ENCODE data around the gene NELL1.

The NELL1 gene

GRCh38 chr11:21505070-21505469 is 835.7 kb downstream of the NELL1 start:
- DNase-seq (ENCODE audit: low read depth, low spot score) = no peak
- H3K9me3 ChIP-seq (ENCODE audit: control insufficient read depth, insufficient read depth, low read length) = no peaks in the 10 kb centered on the region
- no peaks in the 10 kb centered on the region for H3K4me1 ChIP-seq (ENCODE audit: control insufficient read depth, insufficient read depth, low read length)
- H3K36me3 ChIP-seq (ENCODE audit: control insufficient read depth, insufficient read depth, low read length) = no peaks in the 10 kb centered on the region
- WGBS (ENCODE audit: insufficient coverage, insufficient read length) = no CpG with 5 or more reads among the region's 1 CpG
- no peak overlapping the region for H3K4me3 ChIP-seq (ENCODE audit: low read length)
- no peak overlapping the region for H3K27ac ChIP-seq (ENCODE audit: low read length)
- no peaks in the 10 kb centered on the region for H3K27me3 ChIP-seq (ENCODE audit: control insufficient read depth, insufficient read depth, low read length)

GRCh38 chr11:21511835-21512440 is 842.6 kb downstream of the NELL1 start:
- no peaks in the 10 kb centered on the region for H3K9me3 ChIP-seq (ENCODE audit: control insufficient read depth, insufficient read depth, low read length)
- WGBS (ENCODE audit: insufficient coverage, insufficient read length) = no CpG with 5 or more reads among the region's 2 CpGs
- no peaks in the 10 kb centered on the region for H3K36me3 ChIP-seq (ENCODE audit: control insufficient read depth, insufficient read depth, low read length)
- no peaks in the 10 kb centered on the region for H3K27me3 ChIP-seq (ENCODE audit: control insufficient read depth, insufficient read depth, low read length)
- no peaks in the 10 kb centered on the region for H3K4me1 ChIP-seq (ENCODE audit: control insufficient read depth, insufficient read depth, low read length)
- DNase-seq (ENCODE audit: low read depth, low spot score) = peak; percentile 66
- H3K27ac ChIP-seq (ENCODE audit: low read length) = no peak overlapping the region
- no peak overlapping the region for H3K4me3 ChIP-seq (ENCODE audit: low read length)

GRCh38 chr11:21514316-21514715 is 844.9 kb downstream of the NELL1 start:
- no peaks in the 10 kb centered on the region for H3K4me1 ChIP-seq (ENCODE audit: control insufficient read depth, insufficient read depth, low read length)

GRCh38 chr11:21520244-21520643 is 850.9 kb downstream of the NELL1 start:
- Histone ChIP-seq H3K4me1 (ENCODE audit: control insufficient read depth, insufficient read depth, low read length) (no peaks in the 10 kb centered on the region), H3K9me3 (ENCODE audit: control insufficient read depth, insufficient read depth, low read length) (no peaks in the 10 kb centered on the region), H3K36me3 (ENCODE audit: control insufficient read depth, insufficient read depth, low read length) (no peaks in the 10 kb centered on the region), H3K4me3 (ENCODE audit: low read length) (no peak overlapping the region), H3K27me3 (ENCODE audit: control insufficient read depth, insufficient read depth, low read length) (no peaks in the 10 kb centered on the region), H3K27ac (ENCODE audit: low read length) (no peak overlapping the region)
- no CpG with 5 or more reads among the region's 1 CpG for WGBS (ENCODE audit: insufficient coverage, insufficient read length)
- DNase-seq (ENCODE audit: low read depth, low spot score) = no peak

More at GRCh38 chr11:21514316-21514715, 844.9 kb downstream of the NELL1 start:
- WGBS (ENCODE audit: insufficient coverage, insufficient read length) = no CpG with 5 or more reads among the region's 3 CpGs
- no peaks in the 10 kb centered on the region for H3K27me3 ChIP-seq (ENCODE audit: control insufficient read depth, insufficient read depth, low read length)
- no peak overlapping the region for H3K27ac ChIP-seq (ENCODE audit: low read length)
- no peak overlapping the region for H3K4me3 ChIP-seq (ENCODE audit: low read length)
- DNase-seq (ENCODE audit: low read depth, low spot score) = no peak
- H3K36me3 ChIP-seq (ENCODE audit: control insufficient read depth, insufficient read depth, low read length) = no peaks in the 10 kb centered on the region
- no peaks in the 10 kb centered on the region for H3K9me3 ChIP-seq (ENCODE audit: control insufficient read depth, insufficient read depth, low read length)

GRCh38 chr11:21529187-21529586 is 859.8 kb downstream of the NELL1 start:
- Histone ChIP-seq H3K27me3 (ENCODE audit: control insufficient read depth, insufficient read depth, low read length) (no peaks in the 10 kb centered on the region), H3K4me3 (ENCODE audit: low read length) (no peak overlapping the region), H3K9me3 (ENCODE audit: control insufficient read depth, insufficient read depth, low read length) (no peaks in the 10 kb centered on the region), H3K36me3 (ENCODE audit: control insufficient read depth, insufficient read depth, low read length) (no peaks in the 10 kb centered on the region), H3K27ac (ENCODE audit: low read length) (no peak overlapping the region), H3K4me1 (ENCODE audit: control insufficient read depth, insufficient read depth, low read length) (no peaks in the 10 kb centered on the region)
- DNase-seq (ENCODE audit: low read depth, low spot score) = no peak
- WGBS (ENCODE audit: insufficient coverage, insufficient read length) = no CpG with 5 or more reads among the region's 1 CpG

GRCh38 chr11:21534288-21534687 is 864.9 kb downstream of the NELL1 start:
- WGBS (ENCODE audit: insufficient coverage, insufficient read length) = no CpG with 5 or more reads among the region's 5 CpGs
- Histone ChIP-seq H3K27me3 (ENCODE audit: control insufficient read depth, insufficient read depth, low read length) (no peaks in the 10 kb centered on the region), H3K27ac (ENCODE audit: low read length) (no peak overlapping the region), H3K36me3 (ENCODE audit: control insufficient read depth, insufficient read depth, low read length) (no peaks in the 10 kb centered on the region), H3K4me3 (ENCODE audit: low read length) (no peak overlapping the region), H3K4me1 (ENCODE audit: control insufficient read depth, insufficient read depth, low read length) (no peaks in the 10 kb centered on the region), H3K9me3 (ENCODE audit: control insufficient read depth, insufficient read depth, low read length) (no peaks in the 10 kb centered on the region)
- DNase-seq (ENCODE audit: low read depth, low spot score) = no peak

GRCh38 chr11:21537980-21538379 is 868.6 kb downstream of the NELL1 start:
- no peak overlapping the region for H3K27ac ChIP-seq (ENCODE audit: low read length)
- no peaks in the 10 kb centered on the region for H3K27me3 ChIP-seq (ENCODE audit: control insufficient read depth, insufficient read depth, low read length)
- H3K9me3 ChIP-seq (ENCODE audit: control insufficient read depth, insufficient read depth, low read length) = no peaks in the 10 kb centered on the region
- H3K4me3 ChIP-seq (ENCODE audit: low read length) = no peak overlapping the region
- no peak for DNase-seq (ENCODE audit: low read depth, low spot score)
- H3K4me1 ChIP-seq (ENCODE audit: control insufficient read depth, insufficient read depth, low read length) = no peaks in the 10 kb centered on the region; the same call in 1 of the 2 replicates
- WGBS (ENCODE audit: insufficient coverage, insufficient read length) = no CpG with 5 or more reads among the region's 1 CpG
- H3K36me3 ChIP-seq (ENCODE audit: control insufficient read depth, insufficient read depth, low read length) = no peaks in the 10 kb centered on the region

GRCh38 chr11:21541187-21541751 is 871.9 kb downstream of the NELL1 start:
- WGBS (ENCODE audit: insufficient coverage, insufficient read length) = no CpG with 5 or more reads among the region's 5 CpGs
- Histone ChIP-seq H3K4me1 (ENCODE audit: control insufficient read depth, insufficient read depth, low read length) (no peaks in the 10 kb centered on the region; the same call in 1 of the 2 replicates), H3K27me3 (ENCODE audit: control insufficient read depth, insufficient read depth, low read length) (no peaks in the 10 kb centered on the region), H3K4me3 (ENCODE audit: low read length) (no peak overlapping the region), H3K9me3 (ENCODE audit: control insufficient read depth, insufficient read depth, low read length) (no peaks in the 10 kb centered on the region), H3K36me3 (ENCODE audit: control insufficient read depth, insufficient read depth, low read length) (no peaks in the 10 kb centered on the region), H3K27ac (ENCODE audit: low read length) (no peak overlapping the region)
- no peak for DNase-seq (ENCODE audit: low read depth, low spot score)

GRCh38 chr11:21543901-21544300 is 874.5 kb downstream of the NELL1 start:
- Histone ChIP-seq H3K4me1 (ENCODE audit: control insufficient read depth, insufficient read depth, low read length) (no peaks in the 10 kb centered on the region; the same call in 1 of the 2 replicates), H3K27me3 (ENCODE audit: control insufficient read depth, insufficient read depth, low read length) (no peaks in the 10 kb centered on the region), H3K9me3 (ENCODE audit: control insufficient read depth, insufficient read depth, low read length) (no peaks in the 10 kb centered on the region), H3K27ac (ENCODE audit: low read length) (no peak overlapping the region), H3K4me3 (ENCODE audit: low read length) (no peak overlapping the region), H3K36me3 (ENCODE audit: control insufficient read depth, insufficient read depth, low read length) (no peaks in the 10 kb centered on the region)
- DNase-seq (ENCODE audit: low read depth, low spot score) = no peak

- Histone ChIP-seq H3K4me3 (ENCODE audit: low read length) (no peak overlapping the region), H3K36me3 (ENCODE audit: control insufficient read depth, insufficient read depth, low read length) (no peaks in the 10 kb centered on the region), H3K9me3 (ENCODE audit: control insufficient read depth, insufficient read depth, low read length) (no peaks in the 10 kb centered on the region), H3K4me1 (ENCODE audit: control insufficient read depth, insufficient read depth, low read length) (no peaks in the 10 kb centered on the region; the same call in 1 of the 2 replicates), H3K27ac (ENCODE audit: low read length) (no peak overlapping the region), H3K27me3 (ENCODE audit: control insufficient read depth, insufficient read depth, low read length) (no peaks in the 10 kb centered on the region)
- WGBS (ENCODE audit: insufficient coverage, insufficient read length) = no CpG with 5 or more reads among the region's 1 CpG
- no peak for DNase-seq (ENCODE audit: low read depth, low spot score)
Measured at GRCh38 chr11:21545699-21546098, 876.3 kb downstream of the NELL1 start.

- Histone ChIP-seq H3K27ac (ENCODE audit: low read length) (no peak overlapping the region), H3K4me3 (ENCODE audit: low read length) (no peak overlapping the region), H3K4me1 (ENCODE audit: control insufficient read depth, insufficient read depth, low read length) (no peaks in the 10 kb centered on the region), H3K36me3 (ENCODE audit: control insufficient read depth, insufficient read depth, low read length) (no peaks in the 10 kb centered on the region), H3K27me3 (ENCODE audit: control insufficient read depth, insufficient read depth, low read length) (no peaks in the 10 kb centered on the region), H3K9me3 (ENCODE audit: control insufficient read depth, insufficient read depth, low read length) (no peaks in the 10 kb centered on the region)
- DNase-seq (ENCODE audit: low read depth, low spot score) = no peak
- no CpG with 5 or more reads among the region's 1 CpG for WGBS (ENCODE audit: insufficient coverage, insufficient read length)
Measured at GRCh38 chr11:21546703-21547102, 877.3 kb downstream of the NELL1 start.
